Endothelial cell of umbilical vein (primary cell): ENCODE measurements around the gene SPAG6. TPM values are rescaled to one million over a fixed set of nuclear protein-coding genes. Genes with fewer than 3 reads are reported as not detected.

Experiments used
- BruUV-seq: library from RNA; stranded (reverse); fragments of 400-500 nt; replicated peaks from 2 replicates; lab custom pipeline; 2021; lab: Mats Ljungman, UMichigan
- CTCF ChIA-PET: fragments of 300-600, 350-600 bp; sonication (Branson Sonifier 250); formaldehyde crosslinking; loops from one replicate; lab custom pipeline; 2021; ENCODE audit warnings: antibody characterized with exemption, inconsistent platforms; lab: Charles Lee
- POLR2A ChIA-PET: fragments of 300-600, 350-600 bp; sonication (Branson Sonifier 250); formaldehyde crosslinking; loops from one replicate; lab custom pipeline; 2021; ENCODE audit warnings: antibody characterized with exemption, inconsistent platforms; lab: Charles Lee
- DNase-seq: peaks from one replicate; pipeline ENCODE4 v3.0.0-alpha.2; 2011; ENCODE audit warnings: low read depth, low spot score
- FAIRE-seq: peaks from 2 replicates; lab custom pipeline; 2011; peaks lifted over from hg19 to GRCh38; lab: Jason Lieb, UNC
- H2AFZ ChIP-seq: 2 replicates; pipeline ENCODE4 v1.6.0; 2012; ENCODE audit warnings: low read depth, low read length, control low read depth, inconsistent platforms
- H3K27ac ChIP-seq: 2 replicates; pipeline ENCODE4 v1.5.1; 2011; ENCODE audit warnings: low read depth, mild to moderate bottlenecking, control low read depth, low read length, moderate library complexity; ENCODE audit not compliant: insufficient read depth
- H3K27me3 ChIP-seq, 2 experiments: 2 replicates each; pipeline versions ENCODE4 v1.6.0 to v1.6.1; 2011; ENCODE audit warnings: low read length in 2 of 2, mixed read lengths in 1 of 2; ENCODE audit not compliant: control insufficient read depth in 2 of 2, insufficient read depth in 2 of 2
- H3K36me3 ChIP-seq, 2 experiments: 2 replicates in 1 of 2; 3 replicates in 1 of 2; pipeline ENCODE4 v1.5.1; 2011; ENCODE audit warnings: low read length in 2 of 2, mild to moderate bottlenecking in 1 of 2, moderate library complexity in 1 of 2; ENCODE audit not compliant: control insufficient read depth in 2 of 2, insufficient read depth in 2 of 2; ENCODE audit errors: extremely low read depth in 1 of 2
- H3K4me1 ChIP-seq: 3 replicates; pipeline ENCODE4 v1.5.1; 2011; ENCODE audit warnings: mild to moderate bottlenecking, low read length; ENCODE audit not compliant: control insufficient read depth, insufficient read depth; ENCODE audit errors: extremely low read depth
- H3K4me2 ChIP-seq: 2 replicates; pipeline ENCODE4 v1.6.1; 2011; ENCODE audit warnings: low read length, control low read depth, mixed read lengths; ENCODE audit not compliant: insufficient read depth
- H3K4me3 ChIP-seq, 3 experiments: fragments of 200-600 bp in 1 of 3; sonication (generic), shearing (Covaris generic) in 1 of 3; replicated peaks in 1 of 3; 2 replicates each; pipeline ENCODE4 v1.5.1; 2011 to 2016; ENCODE audit warnings: control low read depth in 3 of 3, low read length in 3 of 3, mild to moderate bottlenecking in 2 of 3, inconsistent platforms in 1 of 3, low read depth in 1 of 3, moderate library complexity in 1 of 3; ENCODE audit not compliant: insufficient read depth in 1 of 3
- H3K79me2 ChIP-seq: 2 replicates; pipeline ENCODE4 v1.6.0; 2012; ENCODE audit warnings: low read length, inconsistent platforms; ENCODE audit not compliant: control insufficient read depth, insufficient read depth
- H3K9ac ChIP-seq: replicated peaks from 2 replicates; pipeline ENCODE3; 2011; ENCODE audit warnings: low read length, control low read depth; ENCODE audit not compliant: insufficient read depth; ENCODE audit errors: extremely low read depth
- H3K9me1 ChIP-seq: replicated peaks from 3 replicates; pipeline ENCODE4 v1.6.0; 2011; ENCODE audit warnings: mild to moderate bottlenecking, low read length; ENCODE audit not compliant: control insufficient read depth, insufficient read depth; ENCODE audit errors: extremely low read depth
- H3K9me3 ChIP-seq: replicated peaks from 2 replicates; pipeline ENCODE4 v1.5.1; 2012; ENCODE audit warnings: low read length, inconsistent platforms; ENCODE audit not compliant: control insufficient read depth, insufficient read depth
- H4K20me1 ChIP-seq: replicated peaks from 2 replicates; pipeline ENCODE3; 2011; ENCODE audit warnings: mild to moderate bottlenecking, low read length; ENCODE audit not compliant: control insufficient read depth, insufficient read depth; ENCODE audit errors: extremely low read depth
- EZH2 ChIP-seq: IDR thresholded peaks from 2 replicates; pipeline ENCODE4 v1.6.1; 2012; ENCODE audit warnings: borderline replicate concordance, low read depth, mild to moderate bottlenecking, moderate library complexity, low read length, inconsistent platforms; ENCODE audit not compliant: severe bottlenecking
- FOS ChIP-seq: IDR thresholded peaks from 2 replicates; pipeline ENCODE4 v1.6.1; 2011; ENCODE audit warnings: mild to moderate bottlenecking, low read length, moderate library complexity, borderline replicate concordance; ENCODE audit not compliant: insufficient read depth
- GATA2 ChIP-seq: IDR thresholded peaks from 2 replicates; pipeline ENCODE4 v1.7.0; 2011; ENCODE audit warnings: low read depth, mild to moderate bottlenecking, moderate library complexity, mixed read lengths, low read length; ENCODE audit not compliant: insufficient read length, insufficient read depth
- JUN ChIP-seq: IDR thresholded peaks from 2 replicates; pipeline ENCODE4 v1.6.1; 2011; ENCODE audit warnings: borderline replicate concordance, low read depth; ENCODE audit not compliant: insufficient read length, insufficient read depth
- MAX ChIP-seq: IDR thresholded peaks from 2 replicates; pipeline ENCODE4 v1.6.1; 2011; ENCODE audit not compliant: insufficient read depth, insufficient read length
- MYC ChIP-seq: IDR thresholded peaks from one replicate; pipeline ENCODE4 v1.6.1; 2011; ENCODE audit warnings: mild to moderate bottlenecking, low read depth, low read length
- POLR2A ChIP-seq: IDR thresholded peaks from 2 replicates; pipeline ENCODE4 v1.6.1; 2012; ENCODE audit warnings: low read depth, mild to moderate bottlenecking, control low read depth, low read length
- POLR2AphosphoS5 ChIP-seq: IDR thresholded peaks from 2 replicates; pipeline ENCODE4 v1.6.1; 2012; ENCODE audit warnings: low read depth, mild to moderate bottlenecking, control low read depth, low read length, moderate library complexity; ENCODE audit not compliant: insufficient read depth
- dilution Hi-C: fragments of 300-500 bp; cut with MboI; formaldehyde crosslinking; loops from one replicate; pipeline ENCODE4 v1.15.0; 2019; ENCODE audit warnings: low sequenced_read_pairs; ENCODE audit not compliant: extremely low pct_ligation_motif_present
- intact Hi-C: fragments of 100-400 bp; cut with micrococcal nuclease; formaldehyde crosslinking; loops from one replicate; pipeline ENCODE4 v1.10.0; 2022
- polyA plus RNA-seq, 4 experiments: library from polyadenylated mRNA; depleted of rRNA in 3 of 4; stranded (reverse) in 3 of 4; unstranded in 1 of 4; fragments of >200 nt; gene quantifications; 2 replicates each; pipeline versions ENCODE4 v1.2.1 to v1.2.3, GENCODE V29; 2011 to 2012; ENCODE audit warnings: missing spikeins in 1 of 4
- total RNA-seq: library from RNA; stranded (reverse); gene quantifications from 2 replicates; pipeline ENCODE4 v1.2.3, GENCODE V29; 2021
- TF ChIP-seq, protein P1 (sequence below), 2 donors: IDR thresholded peaks; 1 replicate in 1 of 2; 2 replicates in 1 of 2; pipeline ENCODE4 v1.5.1; 2011; ENCODE audit warnings: low read length in 2 of 2, mild to moderate bottlenecking in 2 of 2, moderate library complexity in 2 of 2, control low read depth in 1 of 2, inconsistent platforms in 1 of 2, low read depth in 1 of 2; ENCODE audit not compliant: insufficient read depth in 1 of 2; ENCODE audit errors: extremely low read depth in 1 of 2

Gene SPAG6
- total and polyA plus RNA-seq, 2 donors (not counting 3 experiments of a cell fraction or from before 2014, with no cell fraction given) = not detected

DNA sequence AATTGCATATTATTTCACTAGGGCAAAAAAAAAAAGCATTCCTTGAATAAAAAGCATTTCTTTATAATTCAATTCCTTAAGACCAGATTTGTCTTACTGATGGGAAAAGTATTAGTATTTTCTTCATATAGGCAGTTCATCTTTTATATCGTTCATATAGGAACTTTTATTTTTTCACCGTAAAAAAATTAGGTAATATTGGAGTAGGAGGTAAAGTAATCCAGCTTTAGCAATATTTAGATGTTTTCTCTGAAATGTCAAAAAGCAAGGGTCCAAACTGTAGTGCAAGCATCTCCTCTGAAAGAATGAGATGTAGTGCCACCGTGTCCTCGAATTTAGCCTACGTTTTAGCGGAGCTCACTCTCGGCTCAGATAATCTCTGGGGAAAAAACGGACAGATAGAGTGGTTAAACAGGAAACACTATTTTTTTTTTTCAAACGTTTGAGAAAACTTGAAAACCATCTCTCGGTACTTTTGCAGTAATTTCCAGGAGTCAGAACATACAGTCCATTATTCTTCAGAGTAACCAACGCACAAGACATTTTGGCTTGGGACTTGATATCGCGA, 5.5 kb upstream of the SPAG6 start:
- CTCF ChIA-PET = interaction anchor here (0.8 to 1.5 kb wide), 13 partner anchors 9 to 844 kb away, joined by 3 to 9 read pairs (median 4); partner anchors contain the start of gene COMMD3
- no peak for DNase-seq
- no peak overlapping the region for H2AFZ ChIP-seq

More for the DNA sequence above, 5.5 kb upstream of the SPAG6 start:
- Histone ChIP-seq H3K4me2 (peak overlapping the region; percentile 93), H4K20me1 (no peaks in the 10 kb centered on the region), H3K79me2 (no peaks in the 10 kb centered on the region), H3K9me3 (no peaks in the 10 kb centered on the region), H3K27me3 (peaks cover 70 to 90% of the 10 kb centered on the region in 2 experiments), H3K4me3 (peak overlapping the region; percentile 78 to 81 (median 80)), H3K4me1 (peaks cover 17% of the 10 kb centered on the region), H3K9ac (peak overlapping the region; percentile 86), H3K36me3 (no peaks in the 10 kb centered on the region), H3K27ac (no peak overlapping the region), H3K9me1 (no peaks in the 10 kb centered on the region)
- intact Hi-C loops (loop anchor here (1.0 to 5.0 kb wide), 4 partner anchors 23 to 843 kb away; partner anchors contain the start of gene COMMD3), dilution Hi-C loops (no loop called here)
- POLR2A ChIA-PET = interaction anchor here (0.9 to 1.8 kb wide), 7 partner anchors 24 to 813 kb away, joined by 3 to 8 read pairs (median 4); partner anchors contain the start of gene COMMD3
- TF ChIP-seq POLR2AphosphoS5 (no peak), MAX (no peak), EZH2 (no peak), POLR2A (no peak), FOS (no peak), GATA2 (no peak), MYC (no peak), JUN (no peak)
- TF ChIP-seq, protein P1, sequence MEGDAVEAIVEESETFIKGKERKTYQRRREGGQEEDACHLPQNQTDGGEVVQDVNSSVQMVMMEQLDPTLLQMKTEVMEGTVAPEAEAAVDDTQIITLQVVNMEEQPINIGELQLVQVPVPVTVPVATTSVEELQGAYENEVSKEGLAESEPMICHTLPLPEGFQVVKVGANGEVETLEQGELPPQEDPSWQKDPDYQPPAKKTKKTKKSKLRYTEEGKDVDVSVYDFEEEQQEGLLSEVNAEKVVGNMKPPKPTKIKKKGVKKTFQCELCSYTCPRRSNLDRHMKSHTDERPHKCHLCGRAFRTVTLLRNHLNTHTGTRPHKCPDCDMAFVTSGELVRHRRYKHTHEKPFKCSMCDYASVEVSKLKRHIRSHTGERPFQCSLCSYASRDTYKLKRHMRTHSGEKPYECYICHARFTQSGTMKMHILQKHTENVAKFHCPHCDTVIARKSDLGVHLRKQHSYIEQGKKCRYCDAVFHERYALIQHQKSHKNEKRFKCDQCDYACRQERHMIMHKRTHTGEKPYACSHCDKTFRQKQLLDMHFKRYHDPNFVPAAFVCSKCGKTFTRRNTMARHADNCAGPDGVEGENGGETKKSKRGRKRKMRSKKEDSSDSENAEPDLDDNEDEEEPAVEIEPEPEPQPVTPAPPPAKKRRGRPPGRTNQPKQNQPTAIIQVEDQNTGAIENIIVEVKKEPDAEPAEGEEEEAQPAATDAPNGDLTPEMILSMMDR (IDR thresholded peaks at IDR 0.05; ENCODE audit: extremely low read depth in 1 of 2, insufficient read depth in 1 of 2, low read depth in 1 of 2, low read length in 2 of 2) = no peak
- no peak for FAIRE-seq
- BruUV-seq = TSS peak; percentile 37
